Gastrocnemius medialis (tissue), 4 donors: ENCODE data around the gene IRS1.
A peak's percentile ranks its signal among the peaks of the same experiment; 100 is the strongest.

ENCODE experiments used
- POLR2A ChIP-seq, 2 donors: fragments of 450-650 bp; IDR thresholded peaks; one replicate each; pipeline ENCODE4 v1.6.1; 2017; ENCODE audit warnings: antibody characterized with exemption in 2 of 2, mild to moderate bottlenecking in 2 of 2, moderate library complexity in 2 of 2
- TF ChIP-seq, protein P1 (sequence below), 5 experiments: fragments of 450-650 bp in 3 of 5; fragments of 200-600 bp in 2 of 5; sonication (generic) in 2 of 5; IDR thresholded peaks in 4 of 5; conservative IDR thresholded peaks in 1 of 5; 1 replicate in 4 of 5; 2 replicates in 1 of 5; pipeline ENCODE4 v1.5.1; 2016 to 2019; ENCODE audit warnings: antibody characterized with exemption in 5 of 5, mild to moderate bottlenecking in 3 of 5, moderate library complexity in 3 of 5

- TF ChIP-seq, protein P1, sequence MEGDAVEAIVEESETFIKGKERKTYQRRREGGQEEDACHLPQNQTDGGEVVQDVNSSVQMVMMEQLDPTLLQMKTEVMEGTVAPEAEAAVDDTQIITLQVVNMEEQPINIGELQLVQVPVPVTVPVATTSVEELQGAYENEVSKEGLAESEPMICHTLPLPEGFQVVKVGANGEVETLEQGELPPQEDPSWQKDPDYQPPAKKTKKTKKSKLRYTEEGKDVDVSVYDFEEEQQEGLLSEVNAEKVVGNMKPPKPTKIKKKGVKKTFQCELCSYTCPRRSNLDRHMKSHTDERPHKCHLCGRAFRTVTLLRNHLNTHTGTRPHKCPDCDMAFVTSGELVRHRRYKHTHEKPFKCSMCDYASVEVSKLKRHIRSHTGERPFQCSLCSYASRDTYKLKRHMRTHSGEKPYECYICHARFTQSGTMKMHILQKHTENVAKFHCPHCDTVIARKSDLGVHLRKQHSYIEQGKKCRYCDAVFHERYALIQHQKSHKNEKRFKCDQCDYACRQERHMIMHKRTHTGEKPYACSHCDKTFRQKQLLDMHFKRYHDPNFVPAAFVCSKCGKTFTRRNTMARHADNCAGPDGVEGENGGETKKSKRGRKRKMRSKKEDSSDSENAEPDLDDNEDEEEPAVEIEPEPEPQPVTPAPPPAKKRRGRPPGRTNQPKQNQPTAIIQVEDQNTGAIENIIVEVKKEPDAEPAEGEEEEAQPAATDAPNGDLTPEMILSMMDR (IDR thresholded peaks at IDR 0.05 in 4 of 5, conservative IDR thresholded peaks at IDR 0.05 in 1 of 5), result peak in 1 of 5 experiments; percentile 24
- TF ChIP-seq POLR2A (IDR thresholded peaks at IDR 0.05), result no peak
Measured at GRCh38 chr2:226761195-226761583, 38.4 kb downstream of the IRS1 start.
